Measurements from ENCODE around the gene NLGN1.

GRCh38 chr3:174220775-174221554 lies 823.4 kb downstream of the NLGN1 start:
- TF ChIP-seq CTCF (IDR thresholded peaks at IDR 0.05; ENCODE audit: poor library complexity, severe bottlenecking) (no peak), EZH2 (IDR thresholded peaks at IDR 0.05; ENCODE audit: borderline replicate concordance, insufficient read depth, low read length, poor library complexity, severe bottlenecking) (no peak), SMC3 (conservative IDR thresholded peaks at IDR 0.05; ENCODE audit: poor library complexity) (no peak), POLR2AphosphoS5 (IDR thresholded peaks at IDR 0.05) (no peak), REST (IDR thresholded peaks at IDR 0.05; ENCODE audit: borderline replicate concordance) (no peak)

All from neural cell (in vitro differentiated cells).